ENCODE data around the gene SPDEF. TPM values are rescaled to one million over a fixed set of nuclear protein-coding genes. Genes with fewer than 3 reads are reported as not detected.

Gene SPDEF
- total and polyA plus RNA-seq, 2 of the 13 experiments (the other 11 are each of a cell fraction or from before 2014, with no cell fraction given), result not detected

GRCh38 chr6:34569361-34569973 lies 13.3 kb upstream of the SPDEF start:
- Histone ChIP-seq H3K79me2 (ENCODE audit: insufficient read depth, low read length) (no peaks in the 10 kb centered on the region), H3K27me3 (ENCODE audit: control insufficient read depth in 1 of 2, insufficient read depth in 2 of 2, low read length in 2 of 2) (peaks cover 4 to 17% of the 10 kb centered on the region in 2 experiments; a peak in 4 of 5 replicates), H3K4me3 (replicated peaks in 1 of 3; ENCODE audit: insufficient read depth in 1 of 3, low read depth in 2 of 3, low read length in 3 of 3) (no peak overlapping the region), H3K9ac (ENCODE audit: insufficient read depth, low read depth, low read length) (no peak overlapping the region), H3K4me1 (ENCODE audit: insufficient read depth, low read length) (peaks cover 61% of the 10 kb centered on the region), H2AFZ (ENCODE audit: low read length) (no peak overlapping the region), H3K4me2 (ENCODE audit: low read depth, low read length) (no peak overlapping the region), H3K36me3 (replicated peaks in 1 of 2; ENCODE audit: control insufficient read depth in 1 of 2, insufficient read depth in 2 of 2, low read length in 2 of 2) (no peaks in the 10 kb centered on the region), H3K9me3 (ENCODE audit: low read length) (no peaks in the 10 kb centered on the region), H4K20me1 (ENCODE audit: insufficient read depth, low read length) (no peaks in the 10 kb centered on the region), H3K27ac (ENCODE audit: extremely low read length, insufficient read depth, low read length) (no peak overlapping the region)
- no TSS peak for BruUV-seq (replicated peaks)
- intact Hi-C loops (cut with micrococcal nuclease; ENCODE audit: unreplicated experiment) (no loop called here), in situ Hi-C loops (cut with HindIII; ENCODE audit: extremely low pct_ligation_motif_present, low pct_unique_long_range_greater_than_20kb) (no loop called here)
- no peak for FAIRE-seq
- DNase-seq (ENCODE audit: low spot score), result no peak
- ChIA-PET CTCF (ENCODE audit: low intra/inter-chr PET ratio, low total read pairs) (no interaction called here), POLR2A (no interaction called here)
- no peak for ATAC-seq
- 37% methylated on average over 5 of the region's 5 CpGs for WGBS (ENCODE audit: low lambda C conversion rate)
- TF ChIP-seq ZFP36 (IDR thresholded peaks at IDR 0.05; ENCODE audit: borderline replicate concordance, low read depth, low read length, partially characterized antibody), result peak; percentile 62
- TF ChIP-seq TOE1 (CRISPR knock-in tag; IDR thresholded peaks at IDR 0.05), result no peak
- TF ChIP-seq KDM2A (CRISPR knock-in tag; IDR thresholded peaks at IDR 0.05; ENCODE audit: borderline replicate concordance, low read depth), result 0 out of 2 replicates have a peak, but pooled peaks have one; percentile 5
- TF ChIP-seq ZNF775 (CRISPR knock-in tag; IDR thresholded peaks at IDR 0.05; ENCODE audit: borderline replicate concordance), result no peak
- no peak for TF ChIP-seq LRRFIP1 (CRISPR knock-in tag; conservative IDR thresholded peaks at IDR 0.05)
- TF ChIP-seq ZC3H4 (CRISPR knock-in tag; IDR thresholded peaks at IDR 0.05; ENCODE audit: borderline replicate concordance), result no peak
- TF ChIP-seq SRSF1 (optimal IDR thresholded peaks at IDR 0.05; ENCODE audit: low read depth, low read length), result no peak
- TF ChIP-seq BRD4 (CRISPR knock-in tag; IDR thresholded peaks at IDR 0.05), result no peak
- no peak for TF ChIP-seq ZNF570 (CRISPR knock-in tag; IDR thresholded peaks at IDR 0.05; ENCODE audit: borderline replicate concordance)
- TF ChIP-seq CEBPB (IDR thresholded peaks at IDR 0.05; ENCODE audit: borderline replicate concordance, low read depth, low read length), result no peak
- TF ChIP-seq ZNF768 (CRISPR knock-in tag; IDR thresholded peaks at IDR 0.05), result peak; percentile 96
- TF ChIP-seq HOXA3 (CRISPR knock-in tag; IDR thresholded peaks at IDR 0.05), result no peak
- TF ChIP-seq ZNF569 (CRISPR knock-in tag; IDR thresholded peaks at IDR 0.05; ENCODE audit: borderline replicate concordance), result no peak
- peak; percentile 64 for TF ChIP-seq KDM1A (CRISPR knock-in tag; IDR thresholded peaks at IDR 0.05)
- no peak for TF ChIP-seq MAF1 (CRISPR knock-in tag; IDR thresholded peaks at IDR 0.05; ENCODE audit: borderline replicate concordance)
- TF ChIP-seq ZMYM3 (CRISPR knock-in tag; IDR thresholded peaks at IDR 0.05), result peak; percentile 81; the same call in 1 of the 2 replicates
- no peak for TF ChIP-seq CREB1 (IDR thresholded peaks at IDR 0.05)
- no peak for TF ChIP-seq CREB1 (CRISPR knock-in tag; IDR thresholded peaks at IDR 0.05)
- no peak for TF ChIP-seq BCLAF1 (IDR thresholded peaks at IDR 0.05)
- TF ChIP-seq ZBTB44 (CRISPR knock-in tag; IDR thresholded peaks at IDR 0.05), result no peak

Data from HepG2 (cell line).